H1 (cell line): Measurements from ENCODE around the gene UPB1. TPM values are rescaled to one million over a fixed set of nuclear protein-coding genes. Genes with fewer than 3 reads are reported as not detected.

Experiments
- CTCF ChIA-PET: fragments of 300-600 bp; sonication (Branson Sonifier 250); formaldehyde crosslinking; loops from one replicate; lab custom pipeline; 2021; ENCODE audit not compliant: partially characterized antibody; lab: Charles Lee
- POLR2A ChIA-PET: fragments of 300-600 bp; sonication (Branson Sonifier 250); formaldehyde crosslinking; loops from one replicate; lab custom pipeline; 2021; ENCODE audit warnings: inconsistent platforms; ENCODE audit not compliant: partially characterized antibody; lab: Charles Lee
- DNase-seq, 2 experiments: peaks; one replicate each; pipeline versions ENCODE4 v3.0.0 to v3.0.0-alpha.2; 2010 to 2022; ENCODE audit warnings: low spot score in 2 of 2, low read depth in 1 of 2, mixed read lengths in 1 of 2
- FAIRE-seq: peaks from 2 replicates; lab custom pipeline; 2011; peaks lifted over from hg19 to GRCh38; lab: Jason Lieb, UNC
- H2AFZ ChIP-seq: 2 replicates; pipeline ENCODE4 v1.8.1; 2012; ENCODE audit warnings: low read length, inconsistent platforms
- H2AK5ac ChIP-seq: 2 replicates; pipeline ENCODE4 v1.6.1; 2013; ENCODE audit warnings: low read depth, low read length
- H2BK120ac ChIP-seq: replicated peaks from 2 replicates; pipeline ENCODE3; 2013; ENCODE audit warnings: low read depth, low read length, inconsistent platforms
- H2BK12ac ChIP-seq: 2 replicates; pipeline ENCODE4 v1.6.1; 2013; ENCODE audit warnings: low read depth, low read length
- H2BK15ac ChIP-seq: 2 replicates; pipeline ENCODE4 v1.6.1; 2013; ENCODE audit warnings: low read length
- H2BK20ac ChIP-seq: 2 replicates; pipeline ENCODE4 v1.6.1; 2013; ENCODE audit warnings: low read length
- H2BK5ac ChIP-seq: 2 replicates; pipeline ENCODE4 v1.6.1; 2013; ENCODE audit warnings: low read depth, low read length
- H3K14ac ChIP-seq: 2 replicates; pipeline ENCODE4 v1.6.1; 2013; ENCODE audit warnings: inconsistent platforms; ENCODE audit not compliant: insufficient read length
- H3K18ac ChIP-seq: 2 replicates; pipeline ENCODE4 v1.6.1; 2013; ENCODE audit warnings: low read length; ENCODE audit errors: extremely low read depth
- H3K23ac ChIP-seq: 2 replicates; pipeline ENCODE4 v1.6.1; 2013; ENCODE audit warnings: inconsistent platforms; ENCODE audit not compliant: insufficient read length
- H3K23me2 ChIP-seq: 2 replicates; pipeline ENCODE4 v1.6.1; 2013; ENCODE audit warnings: low read depth, low read length
- H3K27ac ChIP-seq: 2 replicates; pipeline ENCODE4 v1.6.1; 2011; ENCODE audit warnings: low read depth, low read length, inconsistent platforms
- H3K27me3 ChIP-seq, 4 experiments: replicated peaks in 1 of 4; 1 replicate in 1 of 4; 2 replicates in 3 of 4; pipeline versions ENCODE4 v1.6.1 to v1.8.1; 2011 to 2013; ENCODE audit warnings: low read length in 3 of 4, mild to moderate bottlenecking in 3 of 4, inconsistent platforms in 2 of 4, mixed read lengths in 2 of 4, moderate library complexity in 1 of 4; ENCODE audit not compliant: control insufficient read depth in 3 of 4, insufficient read depth in 3 of 4; ENCODE audit errors: extremely low read depth in 1 of 4
- H3K36me3 ChIP-seq, 4 experiments: 2 replicates each; pipeline versions ENCODE4 v1.6.1 to v1.8.1; 2011 to 2013; ENCODE audit warnings: mild to moderate bottlenecking in 4 of 4, low read length in 3 of 4, moderate library complexity in 2 of 4, control low read depth in 1 of 4, inconsistent platforms in 1 of 4; ENCODE audit not compliant: insufficient read depth in 4 of 4, control insufficient read depth in 2 of 4
- H3K4ac ChIP-seq: replicated peaks from 2 replicates; pipeline ENCODE3; 2013; ENCODE audit warnings: low read length, low read depth, mixed read lengths, inconsistent platforms; ENCODE audit not compliant: insufficient read length
- H3K4me1 ChIP-seq, 4 experiments: replicated peaks in 1 of 4; 1 replicate in 1 of 4; 2 replicates in 3 of 4; pipeline versions ENCODE4 v1.6.1 to v1.8.1; 2011 to 2013; ENCODE audit warnings: low read length in 3 of 4, inconsistent platforms in 2 of 4, mixed read lengths in 1 of 4; ENCODE audit not compliant: insufficient read depth in 4 of 4, control insufficient read depth in 3 of 4
- H3K4me2 ChIP-seq, 2 experiments: 2 replicates each; pipeline versions ENCODE4 v1.6.1 to v1.8.1; 2011 to 2013; ENCODE audit warnings: low read depth in 2 of 2, low read length in 2 of 2, control low read depth in 1 of 2, inconsistent platforms in 1 of 2, mild to moderate bottlenecking in 1 of 2; ENCODE audit not compliant: insufficient read depth in 1 of 2
- H3K4me3 ChIP-seq, 4 experiments: fragments of 200-600, 300-600 bp in 1 of 4; sonication (generic), shearing (Covaris generic), sonication (Bioruptor Twin) in 1 of 4; 2 replicates each; pipeline versions ENCODE4 v1.5.1 to v1.8.1; 2011 to 2016; ENCODE audit warnings: low read length in 4 of 4, low read depth in 3 of 4, control low read depth in 2 of 4, inconsistent platforms in 2 of 4, mild to moderate bottlenecking in 2 of 4, mixed read lengths in 1 of 4, moderate library complexity in 1 of 4; ENCODE audit not compliant: insufficient read depth in 2 of 4; ENCODE audit errors: extremely low read depth in 1 of 4
- H3K56ac ChIP-seq: replicated peaks from 2 replicates; pipeline ENCODE3; 2013; ENCODE audit warnings: low read depth, mild to moderate bottlenecking, mixed read lengths, low read length, inconsistent platforms; ENCODE audit not compliant: insufficient read length
- H3K79me1 ChIP-seq: 2 replicates; pipeline ENCODE4 v1.6.1; 2013; ENCODE audit warnings: low read depth, low read length, control low read depth
- H3K79me2 ChIP-seq, 2 experiments: 2 replicates each; pipeline versions ENCODE4 v1.6.1 to v1.8.1; 2012 to 2013; ENCODE audit warnings: low read length in 2 of 2, mild to moderate bottlenecking in 2 of 2, inconsistent platforms in 1 of 2; ENCODE audit not compliant: insufficient read depth in 2 of 2, control insufficient read depth in 1 of 2
- H3K9ac ChIP-seq, 4 experiments: replicated peaks in 1 of 4; 1 replicate in 1 of 4; 2 replicates in 3 of 4; pipeline versions ENCODE4 v1.6.1 to v1.8.1; 2011 to 2013; ENCODE audit warnings: low read depth in 3 of 4, low read length in 3 of 4, control low read depth in 2 of 4, mild to moderate bottlenecking in 2 of 4, moderate library complexity in 2 of 4, inconsistent platforms in 1 of 4; ENCODE audit errors: extremely low read depth in 1 of 4
- H3K9me3 ChIP-seq, 2 experiments: 2 replicates each; pipeline versions ENCODE4 v1.6.1 to v1.8.1; 2012 to 2013; ENCODE audit warnings: mild to moderate bottlenecking in 2 of 2, moderate library complexity in 2 of 2, control low read depth in 1 of 2, inconsistent platforms in 1 of 2, low read depth in 1 of 2, low read length in 1 of 2, mixed read lengths in 1 of 2; ENCODE audit not compliant: insufficient read depth in 2 of 2
- H4K20me1 ChIP-seq, 2 experiments: replicated peaks in 1 of 2; 2 replicates each; pipeline versions ENCODE3 to v1.8.1; 2011 to 2013; ENCODE audit warnings: inconsistent platforms in 2 of 2, low read length in 2 of 2, mild to moderate bottlenecking in 1 of 2; ENCODE audit not compliant: insufficient read depth in 2 of 2, control insufficient read depth in 1 of 2
- H4K5ac ChIP-seq: 2 replicates; pipeline ENCODE4 v1.6.1; 2013; ENCODE audit warnings: low read length, low read depth, mixed read lengths, inconsistent platforms; ENCODE audit not compliant: insufficient read length
- H4K8ac ChIP-seq: 2 replicates; pipeline ENCODE4 v1.8.0; 2013; ENCODE audit warnings: mild to moderate bottlenecking, moderate library complexity, low read length, inconsistent platforms; ENCODE audit not compliant: insufficient read depth; ENCODE audit errors: extremely low read depth
- H4K91ac ChIP-seq: replicated peaks from 2 replicates; pipeline ENCODE3; 2013; ENCODE audit warnings: low read length, mixed read lengths, inconsistent platforms; ENCODE audit not compliant: insufficient read length
- ASH2L ChIP-seq: fragments of 200-600, 300-600 bp; sonication (generic); IDR thresholded peaks from one replicate; pipeline ENCODE4 v1.7.1; 2017; ENCODE audit warnings: low read length
- CBX8 ChIP-seq: fragments of 300-800, 300-1000 bp; sonication (generic); IDR thresholded peaks from 2 replicates; pipeline ENCODE4 v1.7.1; 2016; ENCODE audit warnings: low read depth, low read length, borderline replicate concordance
- CEBPB ChIP-seq: IDR thresholded peaks from 2 replicates; pipeline ENCODE4 v1.6.1; 2012; ENCODE audit warnings: low read depth, low read length
- EGR1 ChIP-seq: IDR thresholded peaks from 2 replicates; pipeline ENCODE4 v1.6.1; 2011; ENCODE audit warnings: low read depth, low read length, borderline replicate concordance
- EZH2 ChIP-seq: fragments of 200-600 bp; sonication (generic); IDR thresholded peaks from 2 replicates; pipeline ENCODE4 v1.7.1; 2012; ENCODE audit warnings: low read depth, mild to moderate bottlenecking, moderate library complexity, low read length, inconsistent platforms; ENCODE audit not compliant: severe bottlenecking
- HDAC6 ChIP-seq: IDR thresholded peaks from one replicate; pipeline ENCODE4 v1.7.1; 2012; ENCODE audit warnings: low read depth, mild to moderate bottlenecking, inconsistent platforms, low read length, moderate library complexity
- PHF8 ChIP-seq: fragments of 200-600 bp; sonication (generic); conservative IDR thresholded peaks from 2 replicates; pipeline ENCODE4 v1.7.1; 2012; ENCODE audit warnings: low read depth, mild to moderate bottlenecking, inconsistent platforms, low read length, moderate library complexity
- POLR2A ChIP-seq, 2 experiments: IDR thresholded peaks; 1 replicate in 1 of 2; 2 replicates in 1 of 2; pipeline ENCODE4 v1.6.1; 2011; ENCODE audit warnings: low read depth in 2 of 2, low read length in 2 of 2, mild to moderate bottlenecking in 2 of 2; ENCODE audit errors: control extremely low read depth in 1 of 2
- RBBP5 ChIP-seq: IDR thresholded peaks from 2 replicates; pipeline ENCODE4 v1.7.1; 2012; ENCODE audit warnings: low read depth, mild to moderate bottlenecking, inconsistent platforms, low read length, moderate library complexity, borderline replicate concordance
- RFX5 ChIP-seq: IDR thresholded peaks from 2 replicates; pipeline ENCODE4 v1.6.1; 2011; ENCODE audit warnings: low read depth, low read length, improper control_type of control experiment, borderline replicate concordance
- RXRA ChIP-seq: IDR thresholded peaks from 2 replicates; pipeline ENCODE4 v1.6.1; 2011; ENCODE audit warnings: low read depth, mild to moderate bottlenecking, low read length, moderate library complexity; ENCODE audit not compliant: insufficient read depth
- SAP30 ChIP-seq: fragments of 300-600 bp; sonication (generic); IDR thresholded peaks from 2 replicates; pipeline ENCODE4 v1.7.1; 2012; ENCODE audit warnings: low read length, moderate library complexity, mild to moderate bottlenecking, inconsistent platforms; ENCODE audit not compliant: insufficient read depth, insufficient replicate concordance
- TEAD4 ChIP-seq: IDR thresholded peaks from 2 replicates; pipeline ENCODE4 v1.6.1; 2012; ENCODE audit warnings: low read depth, low read length, inconsistent platforms, mixed read lengths
- YY1 ChIP-seq: IDR thresholded peaks from 2 replicates; pipeline ENCODE4 v1.6.1; 2011; ENCODE audit warnings: low read depth, mild to moderate bottlenecking, low read length
- ZNF274 ChIP-seq: IDR thresholded peaks from 2 replicates; pipeline ENCODE4 v1.7.0; 2012; ENCODE audit warnings: low read length, borderline replicate concordance; ENCODE audit errors: extremely low read depth
- whole genome bisulfite sequencing, 2 experiments: shearing (Covaris generic) in 1 of 2; methylation state at CpG; one replicate each; pipeline versions ENCODE4 v1.1.6 to v1.1.7; 2013 to 2015; ENCODE audit warnings: low lambda C conversion rate in 2 of 2, mixed read lengths in 2 of 2, inconsistent platforms in 1 of 2, low coverage in 1 of 2, missing lambda C conversion rate in 1 of 2; ENCODE audit not compliant: insufficient replicate concordance in 2 of 2, insufficient coverage in 1 of 2, insufficient read length in 1 of 2; ENCODE audit errors: extremely low coverage in 1 of 2, missing lambda C conversion rate in 1 of 2; 5-methylcytosine and 5-hydroxymethylcytosine counted together
- polyA plus RNA-seq, 7 experiments: library from polyadenylated mRNA; depleted of rRNA in 3 of 7; stranded (reverse) in 5 of 7; unstranded in 2 of 7; fragments of >200 nt in 5 of 7; fragments of 200-250 nt in 2 of 7; gene quantifications; 1 replicate in 5 of 7; 2 replicates in 1 of 7; 4 replicates in 1 of 7; pipeline versions ENCODE4 v1.2.1 to v1.2.3, GENCODE V29; 2011 to 2013; ENCODE audit warnings: missing spikeins in 2 of 7, mixed read lengths in 2 of 7
- total RNA-seq: library from RNA; stranded (reverse); fragmentation: NEBNext Ultra II Directional; extraction: Animal tissue kit (Norgen Biotek cat#: 25700); gene quantifications from 2 replicates; pipeline ENCODE4 v1.2.1, GENCODE V29; 2021

The UPB1 gene
- total and polyA plus RNA-seq, 2 of the 8 experiments (the other 6 are each of a cell fraction or from before 2014, with no cell fraction given), result 0.09 TPM; not detected in 1

DNA sequence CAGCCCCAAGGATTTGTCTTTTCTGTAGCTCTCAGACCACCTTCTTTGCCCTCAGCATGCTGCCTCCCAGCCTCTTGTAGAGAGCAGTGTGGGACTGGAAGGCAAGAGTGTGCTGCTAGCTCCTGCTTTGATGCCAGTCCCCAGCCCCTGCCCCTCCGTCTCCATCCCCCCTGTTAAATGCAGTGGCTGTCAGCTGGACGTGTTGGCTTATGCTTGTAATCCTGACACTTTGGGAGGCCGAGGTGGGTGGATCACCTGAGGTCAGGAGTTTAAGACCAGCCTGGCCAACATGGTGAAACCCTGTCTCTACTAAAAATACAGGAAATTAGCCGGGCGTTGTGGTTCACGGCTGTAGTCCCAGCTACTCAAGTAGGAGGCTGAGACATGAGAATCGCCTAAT lies 76.1 kb downstream of the UPB1 start:
- no peak overlapping the region for H3K4ac ChIP-seq
- H2BK20ac ChIP-seq, result no peak overlapping the region
- POLR2A ChIA-PET, result interaction anchor here (0.5 to 9.0 kb wide), 7 partner anchors 9 to 178 kb away, joined by 3 to 91 read pairs (median 3); partner anchors contain the start of genes GUCD1 and SNRPD3
- no peak overlapping the region for H2BK15ac ChIP-seq
- no peak for FAIRE-seq
- H3K18ac ChIP-seq, result no peak overlapping the region
- H4K91ac ChIP-seq, result no peak overlapping the region
- no peaks in the 10 kb centered on the region for H3K23me2 ChIP-seq
- peaks cover 0 to 13% of the 10 kb centered on the region in 2 experiments; a peak in 3 of 4 replicates for H3K79me2 ChIP-seq
- H4K8ac ChIP-seq, result no peak overlapping the region
- H2BK120ac ChIP-seq, result no peak overlapping the region
- H2AFZ ChIP-seq, result no peak overlapping the region
- H3K23ac ChIP-seq, result no peak overlapping the region
- 92% methylated on average over 7 of the region's 7 CpGs; no CpG with 5 or more reads in 1 of the 2 experiments for WGBS, 2 experiments
- no peak overlapping the region for H3K4me3 ChIP-seq
- H3K27me3 ChIP-seq, result no peaks in the 10 kb centered on the region
- H3K4me2 ChIP-seq, result no peak overlapping the region
- H2BK5ac ChIP-seq, result no peak overlapping the region
- H3K36me3 ChIP-seq, result peaks cover 31 to 65% (median 50%) of the 10 kb centered on the region in 4 experiments
- H4K20me1 ChIP-seq, result peaks cover 9 to 22% of the 10 kb centered on the region in 2 experiments
- no peak overlapping the region for H2BK12ac ChIP-seq
- no peak overlapping the region for H2AK5ac ChIP-seq
- no peaks in the 10 kb centered on the region for H3K4me1 ChIP-seq
- H3K14ac ChIP-seq, result no peak overlapping the region
- no peak for DNase-seq
- H3K27ac ChIP-seq, result no peak overlapping the region
- H3K56ac ChIP-seq, result no peak overlapping the region
- peaks cover 9% of the 10 kb centered on the region; the same call in 1 of the 2 replicates for H3K79me1 ChIP-seq
- H3K9me3 ChIP-seq, result no peaks in the 10 kb centered on the region
- no peak overlapping the region for H3K9ac ChIP-seq
- CTCF ChIA-PET, result no interaction called here
- H4K5ac ChIP-seq, result no peak overlapping the region
- TF ChIP-seq RFX5, result no peak
- TF ChIP-seq RXRA, result no peak
- TF ChIP-seq RBBP5, result no peak
- no peak for TF ChIP-seq ZNF274
- TF ChIP-seq CBX8, result no peak
- TF ChIP-seq TEAD4, result no peak
- no peak for TF ChIP-seq ASH2L
- no peak for TF ChIP-seq PHF8
- no peak for TF ChIP-seq EGR1
- TF ChIP-seq SAP30, result no peak
- no peak for TF ChIP-seq EZH2
- no peak for TF ChIP-seq POLR2A (IDR thresholded peaks at IDR 0.05; ENCODE audit: control extremely low read depth in 1 of 2, low read depth in 2 of 2, low read length in 2 of 2)
- TF ChIP-seq YY1, result no peak
- TF ChIP-seq CEBPB, result no peak
- TF ChIP-seq HDAC6, result no peak
